H9 (cell line): ENCODE results near the gene DBR1. TPM values are rescaled to one million over a fixed set of nuclear protein-coding genes. Genes with fewer than 3 reads are reported as not detected.

Source experiments
- DNase-seq: peaks from one replicate; pipeline ENCODE4 v3.0.0-alpha.2; 2017
- H2AFZ ChIP-seq: one replicate; pipeline ENCODE4 v1.6.1; 2013; ENCODE audit warnings: mild to moderate bottlenecking, low read length, control low read depth, moderate library complexity
- H2AK5ac ChIP-seq: 2 replicates; pipeline ENCODE4 v1.6.1; 2013; ENCODE audit warnings: low read length, control low read depth, mixed read lengths; ENCODE audit not compliant: insufficient read length
- H2BK120ac ChIP-seq: one replicate; pipeline ENCODE4 v1.6.1; 2013; ENCODE audit warnings: low read depth, mild to moderate bottlenecking, low read length, control low read depth, inconsistent platforms; ENCODE audit not compliant: poor library complexity, severe bottlenecking
- H2BK12ac ChIP-seq: 2 replicates; pipeline ENCODE4 v1.6.1; 2013; ENCODE audit warnings: low read length, control low read depth, mixed read lengths, low read depth; ENCODE audit not compliant: insufficient read length
- H2BK15ac ChIP-seq: 2 replicates; pipeline ENCODE4 v1.6.1; 2013; ENCODE audit warnings: low read depth, low read length, control low read depth
- H2BK20ac ChIP-seq: one replicate; pipeline ENCODE4 v1.6.1; 2013; ENCODE audit warnings: low read depth, mild to moderate bottlenecking, low read length, control low read depth, inconsistent platforms; ENCODE audit not compliant: poor library complexity, severe bottlenecking
- H2BK5ac ChIP-seq: 2 replicates; pipeline ENCODE4 v1.6.1; 2013; ENCODE audit warnings: low read length, control low read depth, mixed read lengths; ENCODE audit not compliant: insufficient read length
- H3K14ac ChIP-seq: 2 replicates; pipeline ENCODE4 v1.6.1; 2013; ENCODE audit warnings: low read length, control low read depth; ENCODE audit not compliant: insufficient read depth
- H3K18ac ChIP-seq: 2 replicates; pipeline ENCODE4 v1.6.1; 2013; ENCODE audit warnings: low read depth, mild to moderate bottlenecking, mixed read lengths, low read length, control low read depth; ENCODE audit not compliant: insufficient read length
- H3K23ac ChIP-seq: 2 replicates; pipeline ENCODE4 v1.6.1; 2013; ENCODE audit warnings: low read length, control low read depth, mixed read lengths, low read depth; ENCODE audit not compliant: insufficient read length
- H3K23me2 ChIP-seq: 2 replicates; pipeline ENCODE4 v1.6.1; 2013; ENCODE audit warnings: low read depth, mild to moderate bottlenecking, mixed read lengths, low read length, control low read depth; ENCODE audit not compliant: insufficient read length, poor library complexity, severe bottlenecking
- H3K27ac ChIP-seq: 2 replicates; pipeline ENCODE4 v1.5.1; 2013; ENCODE audit warnings: low read length, control low read depth, mixed read lengths, low read depth; ENCODE audit not compliant: insufficient read length
- H3K27me3 ChIP-seq: 2 replicates; pipeline ENCODE4 v1.6.1; 2013; ENCODE audit warnings: low read length, control low read depth, inconsistent platforms; ENCODE audit not compliant: insufficient read depth
- H3K4ac ChIP-seq: 2 replicates; pipeline ENCODE4 v1.6.1; 2013; ENCODE audit warnings: low read depth, mild to moderate bottlenecking, control low read depth, inconsistent platforms, low read length, moderate library complexity
- H3K4me1 ChIP-seq: 2 replicates; pipeline ENCODE4 v1.6.1; 2013; ENCODE audit warnings: low read length, control low read depth, inconsistent platforms; ENCODE audit not compliant: insufficient read depth
- H3K4me2 ChIP-seq: 2 replicates; pipeline ENCODE4 v1.6.1; 2013; ENCODE audit warnings: low read length, control low read depth, mixed read lengths; ENCODE audit not compliant: insufficient read length, insufficient read depth
- H3K56ac ChIP-seq: 2 replicates; pipeline ENCODE4 v1.6.1; 2013; ENCODE audit warnings: low read depth, mild to moderate bottlenecking, mixed read lengths, low read length, control low read depth; ENCODE audit not compliant: insufficient read length
- H3K79me1 ChIP-seq: 2 replicates; pipeline ENCODE4 v1.6.1; 2013; ENCODE audit warnings: low read depth, mild to moderate bottlenecking, moderate library complexity, low read length, control low read depth, inconsistent platforms; ENCODE audit not compliant: insufficient read depth, poor library complexity, severe bottlenecking
- H3K79me2 ChIP-seq: 2 replicates; pipeline ENCODE4 v1.6.1; 2013; ENCODE audit warnings: low read length, control low read depth, inconsistent platforms; ENCODE audit not compliant: insufficient read depth
- H3K9ac ChIP-seq: 2 replicates; pipeline ENCODE4 v1.6.1; 2013; ENCODE audit warnings: low read length, control low read depth, mixed read lengths; ENCODE audit not compliant: insufficient read length; ENCODE audit errors: extremely low read depth
- H3K9me3 ChIP-seq: one replicate; pipeline ENCODE4 v1.6.1; 2013; ENCODE audit warnings: low read depth, low read length, inconsistent platforms; ENCODE audit not compliant: control insufficient read depth
- H3T11ph ChIP-seq: one replicate; pipeline ENCODE4 v1.6.1; 2013; ENCODE audit warnings: mild to moderate bottlenecking, low read length, control low read depth, inconsistent platforms
- H4K20me1 ChIP-seq: one replicate; pipeline ENCODE4 v1.6.1; 2013; ENCODE audit not compliant: control insufficient read depth, insufficient read length, insufficient read depth
- H4K5ac ChIP-seq: 2 replicates; pipeline ENCODE4 v1.6.1; 2013; ENCODE audit warnings: low read depth, mild to moderate bottlenecking, mixed read lengths, low read length, control low read depth; ENCODE audit not compliant: insufficient read length
- H4K8ac ChIP-seq: replicated peaks from 2 replicates; pipeline ENCODE4 v1.6.1; 2013; ENCODE audit warnings: low read length, control low read depth, mixed read lengths, low read depth; ENCODE audit not compliant: insufficient read length
- H4K91ac ChIP-seq: 2 replicates; pipeline ENCODE4 v1.6.1; 2013; ENCODE audit warnings: low read depth, mild to moderate bottlenecking, moderate library complexity, mixed read lengths, low read length, control low read depth; ENCODE audit not compliant: insufficient read length
- H3K27ac Mint-ChIP-seq, 3 experiments: 2 replicates in 2 of 3; 3 replicates in 1 of 3; pipeline ENCODE4 v1.8.0; 2020 to 2021; ENCODE audit warnings: mixed read lengths in 3 of 3, mild to moderate bottlenecking in 1 of 3, moderate library complexity in 1 of 3
- H3K27me3 Mint-ChIP-seq: 2 replicates; pipeline ENCODE4 v1.8.0; 2021; ENCODE audit warnings: low read depth, mild to moderate bottlenecking, moderate library complexity, mixed read lengths
- H3K36me3 Mint-ChIP-seq, 3 experiments: 2 replicates in 2 of 3; 3 replicates in 1 of 3; pipeline ENCODE4 v1.8.0; 2020 to 2021; ENCODE audit warnings: low read depth in 3 of 3, mixed read lengths in 3 of 3; ENCODE audit not compliant: insufficient read depth in 1 of 3
- H3K4me1 Mint-ChIP-seq, 2 experiments: 2 replicates each; pipeline ENCODE4 v1.8.0; 2020; ENCODE audit warnings: mixed read lengths in 2 of 2
- H3K4me3 Mint-ChIP-seq, 2 experiments: 2 replicates in 1 of 2; 3 replicates in 1 of 2; pipeline ENCODE4 v1.8.0; 2020 to 2021; ENCODE audit warnings: mild to moderate bottlenecking in 2 of 2, mixed read lengths in 2 of 2, moderate library complexity in 1 of 2
- H3K9me3 Mint-ChIP-seq, 2 experiments: 2 replicates in 1 of 2; 3 replicates in 1 of 2; pipeline ENCODE4 v1.8.0; 2020; ENCODE audit warnings: mild to moderate bottlenecking in 2 of 2, mixed read lengths in 2 of 2, moderate library complexity in 1 of 2
- CTCF ChIP-seq: fragments of 200-600 bp; sonication (generic); conservative IDR thresholded peaks from 3 replicates; pipeline ENCODE4 v1.8.0; 2021; ENCODE audit warnings: antibody characterized with exemption, mild to moderate bottlenecking
- WGBS: extraction: QIAGEN DNeasy Blood & Tissue Kit; methylation state at CpG from one replicate; pipeline ENCODE4 v1.1.7; 2013; ENCODE audit warnings: missing lambda C conversion rate, low lambda C conversion rate, mixed read lengths; ENCODE audit not compliant: insufficient read length; ENCODE audit errors: extremely low coverage; 5-methylcytosine and 5-hydroxymethylcytosine counted together
- total RNA-seq: library from RNA; stranded (reverse); gene quantifications from 2 replicates; pipeline ENCODE4 v1.2.1, GENCODE V29; 2021

The DBR1 gene
- total RNA-seq, 1 experiment from 2014 or later, result 21.6 TPM

- Histone ChIP-seq H3K79me2 (no peaks in the 10 kb centered on the region), H2BK120ac (no peak overlapping the region), H4K8ac (no peak overlapping the region), H3K9ac (no peak overlapping the region), H2BK15ac (no peak overlapping the region), H3K4me1 (no peaks in the 10 kb centered on the region), H3K4me2 (no peak overlapping the region), H2AFZ (no peak overlapping the region), H3T11ph (no peak overlapping the region), H4K20me1 (no peaks in the 10 kb centered on the region), H2BK5ac (no peak overlapping the region), H3K79me1 (no peaks in the 10 kb centered on the region), H3K9me3 (no peaks in the 10 kb centered on the region), H3K14ac (no peak overlapping the region), H3K18ac (no peak overlapping the region), H2BK12ac (no peak overlapping the region), H3K23me2 (no peaks in the 10 kb centered on the region), H3K27me3 (no peaks in the 10 kb centered on the region), H4K91ac (no peak overlapping the region), H3K27ac (no peak overlapping the region), H3K56ac (no peak overlapping the region), H2AK5ac (no peak overlapping the region), H4K5ac (no peak overlapping the region), H3K4ac (no peak overlapping the region), H3K23ac (no peak overlapping the region), H2BK20ac (no peak overlapping the region)
- H3K36me3 Mint-ChIP-seq, result no peaks in the 10 kb centered on the region
- H3K4me1 Mint-ChIP-seq, result no peaks in the 10 kb centered on the region
- no peak for DNase-seq
- no CpG with 5 or more reads among the region's 2 CpGs for WGBS
- no peak overlapping the region for H3K27ac Mint-ChIP-seq
- H3K9me3 Mint-ChIP-seq, result peaks cover 0 to 6% of the 10 kb centered on the region in 2 experiments; a peak in 1 of 5 replicates
- H3K4me3 Mint-ChIP-seq, result no peak overlapping the region
- peak; percentile 63 for TF ChIP-seq CTCF
- H3K27me3 Mint-ChIP-seq, result peaks cover 26% of the 10 kb centered on the region
These were observed 5.8 kb upstream of the DBR1 start for GRCh38 chr3:138180375-138181029.
